Mucosa of descending colon (tissue), 3 donors: Measurements from ENCODE around the gene URAD. TPM values are rescaled to one million over a fixed set of nuclear protein-coding genes. Genes with fewer than 3 reads are reported as not detected.
"Not testable (repeated sequence)": the region's sequence is repeated elsewhere in the genome, so short reads cannot be mapped to it uniquely, and the experiment has no call there.

ENCODE experiments used
- ATAC-seq: fragments of 200-7000 bp; cut with Tn5 transposase; one replicate; pipeline ENCODE4 v1.9.1; 2020; ENCODE audit warnings: mild to moderate bottlenecking, moderate library complexity
- DNase-seq, 3 donors: peaks; one replicate each; pipeline ENCODE4 v3.0.0-alpha.2; 2020
- H3K36me3 ChIP-seq: fragments of 200-600 bp; one replicate; pipeline ENCODE4 v1.8.0; 2021; ENCODE audit warnings: low read depth, mild to moderate bottlenecking
- H3K4me1 ChIP-seq: fragments of 200-600 bp; one replicate; pipeline ENCODE4 v1.8.0; 2021; ENCODE audit warnings: low read depth, mild to moderate bottlenecking
- H3K4me3 ChIP-seq: fragments of 200-600 bp; one replicate; pipeline ENCODE4 v1.8.0; 2021; ENCODE audit warnings: mild to moderate bottlenecking
- H3K9me3 ChIP-seq: fragments of 200-600 bp; one replicate; pipeline ENCODE4 v1.8.0; 2021; ENCODE audit warnings: mild to moderate bottlenecking
- intact Hi-C, 2 donors: fragments of 100-400 bp; cut with DNase I in 1 of 2; cut with micrococcal nuclease in 1 of 2; formaldehyde crosslinking; loops; one replicate each; pipeline versions ENCODE4 v1.11.0 to v1.11.1; 2022; cut with DNase I, micrococcal nuclease
- long read RNA-seq, 2 donors: library from polyadenylated mRNA; unstranded; transcript quantifications; one replicate each; pipeline ENCODE4 v2.0.0, GENCODE V29; 2019 to 2021
- total RNA-seq, 3 donors: library from RNA; stranded (reverse); fragmentation: NEBNext Ultra II Directional in 2 of 3; extraction: Animal tissue kit (Norgen Biotek cat#: 25700) in 2 of 3; gene quantifications; one replicate each; pipeline versions ENCODE4 v1.2.1 to v1.2.4, GENCODE V29; 2021 to 2023
- TF ChIP-seq, protein P1 (sequence below): fragments of 200-600 bp; IDR thresholded peaks from one replicate; pipeline ENCODE4 v1.8.0; 2022; ENCODE audit warnings: antibody characterized with exemption, mild to moderate bottlenecking
- donor health status: DM: no; HTN: no; CAD: no; lungs with moderate emphysema.
- donor health status: DM: no; HTN: no; CAD: no.
- donor health status: DM: no; HTN: yes; CAD: no.

Gene URAD, protein sequence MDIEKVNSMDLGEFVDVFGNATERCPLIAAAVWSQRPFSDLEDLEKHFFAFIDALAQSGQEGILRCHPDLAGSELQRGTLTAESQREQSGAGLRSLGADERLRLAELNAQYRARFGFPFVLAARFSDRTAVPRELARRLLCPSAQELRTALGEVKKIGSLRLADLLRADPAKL
- total RNA-seq, result 10 to 100 TPM; 17.9 to 62.9 (median 23.9) TPM
- long read RNA-seq, donor 1, partial matches to known transcripts, result 0 of 12 reads
- long read RNA-seq, donor 1, other reads (novel, unspliced or antisense), result 12 of 12 reads
- long read RNA-seq, donor 2, partial matches to known transcripts, result 8 of 31 reads
- long read RNA-seq, donor 2, other reads (novel, unspliced or antisense), result 23 of 31 reads

DNA sequence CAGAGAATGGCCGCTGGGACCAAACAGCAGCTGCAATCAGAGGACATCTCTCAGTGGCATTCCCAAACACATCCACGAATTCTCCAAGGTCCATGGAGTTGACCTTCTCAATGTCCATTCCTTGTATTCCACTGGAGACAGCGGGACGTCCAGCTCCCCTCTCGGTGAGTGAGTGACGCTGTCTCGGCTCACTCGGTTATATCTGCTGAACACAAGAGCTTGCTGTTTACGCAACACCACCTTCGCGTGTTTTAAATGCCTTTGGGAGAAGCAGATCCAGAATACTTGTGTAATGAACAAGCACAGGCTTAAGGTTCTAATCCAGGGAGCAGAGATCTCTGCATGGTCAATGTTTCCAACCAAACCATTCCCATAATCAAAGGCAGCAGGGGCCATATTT lies at the start of gene URAD:
Gene URAD, minus strand, starts transcription at position 174 of the 400 bp plus-strand sequence. Its CDS starts 56 bp downstream, at position 118.
- Histone ChIP-seq H3K4me3 (no peak within 1 kb of the TSS), H3K4me1 (no peaks in the 10 kb centered on the region), H3K36me3 (no peaks in the 10 kb centered on the region), H3K9me3 (no peaks in the 10 kb centered on the region)
- DNase-seq (no peak), ATAC-seq (no peak)
- intact Hi-C loops, result loop anchor here (10.0 kb wide), 3 partner anchors 154 to 624 kb away; no protein-coding TSS in a partner anchor
- TF ChIP-seq, protein P1, sequence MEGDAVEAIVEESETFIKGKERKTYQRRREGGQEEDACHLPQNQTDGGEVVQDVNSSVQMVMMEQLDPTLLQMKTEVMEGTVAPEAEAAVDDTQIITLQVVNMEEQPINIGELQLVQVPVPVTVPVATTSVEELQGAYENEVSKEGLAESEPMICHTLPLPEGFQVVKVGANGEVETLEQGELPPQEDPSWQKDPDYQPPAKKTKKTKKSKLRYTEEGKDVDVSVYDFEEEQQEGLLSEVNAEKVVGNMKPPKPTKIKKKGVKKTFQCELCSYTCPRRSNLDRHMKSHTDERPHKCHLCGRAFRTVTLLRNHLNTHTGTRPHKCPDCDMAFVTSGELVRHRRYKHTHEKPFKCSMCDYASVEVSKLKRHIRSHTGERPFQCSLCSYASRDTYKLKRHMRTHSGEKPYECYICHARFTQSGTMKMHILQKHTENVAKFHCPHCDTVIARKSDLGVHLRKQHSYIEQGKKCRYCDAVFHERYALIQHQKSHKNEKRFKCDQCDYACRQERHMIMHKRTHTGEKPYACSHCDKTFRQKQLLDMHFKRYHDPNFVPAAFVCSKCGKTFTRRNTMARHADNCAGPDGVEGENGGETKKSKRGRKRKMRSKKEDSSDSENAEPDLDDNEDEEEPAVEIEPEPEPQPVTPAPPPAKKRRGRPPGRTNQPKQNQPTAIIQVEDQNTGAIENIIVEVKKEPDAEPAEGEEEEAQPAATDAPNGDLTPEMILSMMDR, result no peak

DNA sequence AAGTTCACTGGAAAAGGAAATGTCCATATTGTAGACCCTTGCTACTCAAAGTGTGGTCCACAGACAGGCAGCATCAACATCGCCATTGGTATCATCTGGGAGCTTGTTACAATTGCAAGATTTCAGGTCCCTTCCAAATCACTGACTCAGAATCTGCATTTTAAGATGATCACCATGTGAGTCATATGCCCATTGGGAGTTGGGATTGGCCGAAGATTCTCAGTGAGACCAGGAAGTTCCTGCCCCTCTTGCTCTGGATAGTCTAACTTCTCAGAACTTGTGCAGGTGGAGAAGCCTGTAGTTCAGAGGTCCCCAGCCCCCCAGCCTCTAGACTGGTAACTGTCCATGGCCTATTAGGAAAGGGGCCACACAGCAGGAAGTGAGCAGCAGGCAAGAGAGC lies 48.9 kb upstream of the URAD start:
- H3K4me1 ChIP-seq, result no peaks in the 10 kb centered on the region
- TF ChIP-seq, protein P1, result no peak
- H3K9me3 ChIP-seq, result no peaks in the 10 kb centered on the region
- DNase-seq (no peak), ATAC-seq (no peak)
- H3K36me3 ChIP-seq, result no peaks in the 10 kb centered on the region
- H3K4me3 ChIP-seq, result no peak overlapping the region
- intact Hi-C loops, result no loop called here

DNA sequence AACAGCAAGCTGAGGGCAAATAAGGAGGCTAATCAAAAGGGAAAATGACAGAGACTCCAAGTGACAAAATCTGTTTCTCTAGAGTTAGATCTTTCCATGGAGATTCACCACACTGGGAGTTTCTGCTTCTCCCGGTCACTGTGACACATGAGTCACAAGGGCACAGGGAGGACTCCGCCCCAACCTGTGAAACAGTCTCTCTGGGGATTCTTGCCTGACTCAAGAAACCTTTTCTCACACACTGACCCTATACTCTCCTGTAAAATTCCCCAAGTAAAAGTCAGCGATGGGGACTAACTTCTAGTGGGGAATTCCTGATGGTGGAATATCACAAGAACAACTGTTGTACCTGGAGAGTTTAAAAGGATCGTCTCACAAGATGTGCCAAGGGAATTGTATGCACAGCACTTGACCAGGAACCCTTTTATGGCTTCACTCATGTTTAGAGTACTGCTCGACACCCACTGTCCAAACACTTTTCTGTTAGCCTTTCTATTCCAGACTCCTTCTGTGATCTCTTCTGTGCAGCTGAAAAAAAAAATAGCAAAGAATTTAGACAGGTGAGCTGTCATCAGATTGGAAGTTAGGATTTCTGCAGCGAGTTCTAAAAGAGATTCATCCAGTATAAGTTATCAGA lies 46.8 kb upstream of the URAD start:
- Histone ChIP-seq H3K4me1 (no peaks in the 10 kb centered on the region), H3K4me3 (no peak overlapping the region), H3K9me3 (no peaks in the 10 kb centered on the region), H3K36me3 (no peaks in the 10 kb centered on the region)
- intact Hi-C loops, result no loop called here
- TF ChIP-seq, protein P1, result no peak
- ATAC-seq (peak; percentile 77), DNase-seq (peak in 1 of 3 donors; percentile 24)

DNA sequence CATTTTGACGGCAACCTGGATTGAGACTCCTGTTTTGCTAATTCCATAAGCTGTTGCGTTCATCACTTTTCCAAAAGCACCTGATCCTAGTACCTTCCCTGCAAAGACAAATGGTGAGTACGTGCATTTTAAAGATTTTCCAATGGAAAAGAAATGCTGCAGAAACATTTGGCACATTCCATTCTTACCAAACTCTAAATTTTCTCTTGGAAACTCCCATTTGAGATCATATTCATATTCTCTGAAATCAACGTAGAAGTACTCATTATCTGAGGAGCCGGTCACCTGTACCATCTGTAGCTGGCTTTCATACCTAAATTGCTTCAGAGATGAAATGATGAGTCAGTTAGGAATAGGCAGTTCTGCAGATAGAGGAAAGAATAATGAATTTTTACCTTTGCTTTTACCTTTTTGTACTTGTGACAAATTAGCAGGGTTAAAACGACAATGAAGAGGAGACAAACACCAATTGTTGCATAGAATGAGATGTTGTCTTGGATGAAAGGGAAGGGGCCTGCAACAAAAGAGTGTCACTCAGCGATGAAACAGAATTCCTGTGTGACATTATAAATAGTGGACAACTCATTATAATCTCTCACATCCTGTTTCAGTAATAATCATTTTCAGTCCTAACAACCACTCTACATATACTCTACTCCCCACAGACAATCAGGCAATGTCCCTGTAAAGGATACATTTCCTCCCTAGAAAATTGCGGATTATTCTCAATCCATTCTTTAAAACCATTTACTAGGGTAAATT lies 45.6 kb upstream of the URAD start:
- Histone ChIP-seq H3K4me3 (no peak overlapping the region), H3K4me1 (no peaks in the 10 kb centered on the region), H3K9me3 (no peaks in the 10 kb centered on the region), H3K36me3 (no peaks in the 10 kb centered on the region)
- TF ChIP-seq, protein P1, result no peak
- ATAC-seq, result no peak
- intact Hi-C loops, result no loop called here
- DNase-seq, result no peak

DNA sequence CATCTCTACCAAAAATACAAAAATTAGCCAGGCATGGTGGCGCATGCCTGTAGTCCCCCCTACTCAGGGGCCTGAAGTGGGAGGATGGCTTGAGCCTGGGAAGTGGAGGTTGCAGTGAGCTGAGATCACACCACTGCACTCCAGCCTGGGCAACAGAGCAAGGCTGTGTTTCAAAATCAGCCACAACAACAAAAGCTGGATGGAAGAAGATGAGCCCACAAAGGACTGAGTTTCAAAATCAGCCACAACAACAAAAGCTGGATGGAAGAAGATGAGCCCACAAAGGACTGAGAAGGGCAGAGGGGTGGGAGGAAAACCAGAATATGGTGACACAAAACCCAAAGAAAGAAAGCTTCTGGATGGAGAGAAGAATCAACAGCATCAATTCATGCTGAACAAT lies 43.9 kb upstream of the URAD start:
- DNase-seq, intact Hi-C loops, H3K9me3 ChIP-seq, H3K4me1 ChIP-seq, H3K4me3 ChIP-seq, ATAC-seq, H3K36me3 ChIP-seq: not testable (repeated sequence)

DNA sequence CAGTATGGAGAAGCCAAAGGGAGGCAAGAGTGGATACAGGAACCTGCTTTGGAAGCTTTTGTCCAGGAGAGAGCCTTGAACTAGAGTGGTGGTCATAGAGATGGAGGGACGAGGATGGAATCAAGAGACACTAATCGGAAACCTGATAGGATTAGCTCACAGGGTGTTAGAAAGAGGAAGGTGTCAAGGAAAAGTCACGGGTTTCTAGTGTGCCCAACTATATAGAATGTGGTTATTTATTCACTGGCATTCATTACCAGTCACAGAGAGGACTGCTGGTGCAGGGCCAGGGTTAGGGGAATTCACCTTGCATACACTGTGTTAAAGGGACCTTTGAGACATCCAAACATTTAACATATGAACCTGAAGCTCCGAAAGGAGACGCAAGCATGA lies 43.4 kb upstream of the URAD start:
- intact Hi-C loops, result no loop called here

More for the DNA sequence above, 43.4 kb upstream of the URAD start:
- TF ChIP-seq, protein P1, result no peak
- no peaks in the 10 kb centered on the region for H3K4me1 ChIP-seq
- no peak overlapping the region for H3K4me3 ChIP-seq
- no peak for DNase-seq
- no peak for ATAC-seq
- no peaks in the 10 kb centered on the region for H3K9me3 ChIP-seq
- no peaks in the 10 kb centered on the region for H3K36me3 ChIP-seq
